A673 (cell line): ENCODE measurements around the gene URB1.

Experiments used
- CTCF ChIP-seq: fragments of 300-800, 200-600 bp; sonication (generic); conservative IDR thresholded peaks from 2 replicates; pipeline ENCODE4 v1.5.1; 2017; ENCODE audit warnings: low read depth, mild to moderate bottlenecking, antibody characterized with exemption, low read length, moderate library complexity, mixed read lengths
- EZH2 ChIP-seq: fragments of 200-600 bp; sonication (generic); IDR thresholded peaks from 2 replicates; pipeline ENCODE4 v1.6.1; 2017; ENCODE audit warnings: borderline replicate concordance, low read depth, mild to moderate bottlenecking, mixed read lengths, antibody characterized with exemption, low read length; ENCODE audit not compliant: poor library complexity, severe bottlenecking

DNA sequence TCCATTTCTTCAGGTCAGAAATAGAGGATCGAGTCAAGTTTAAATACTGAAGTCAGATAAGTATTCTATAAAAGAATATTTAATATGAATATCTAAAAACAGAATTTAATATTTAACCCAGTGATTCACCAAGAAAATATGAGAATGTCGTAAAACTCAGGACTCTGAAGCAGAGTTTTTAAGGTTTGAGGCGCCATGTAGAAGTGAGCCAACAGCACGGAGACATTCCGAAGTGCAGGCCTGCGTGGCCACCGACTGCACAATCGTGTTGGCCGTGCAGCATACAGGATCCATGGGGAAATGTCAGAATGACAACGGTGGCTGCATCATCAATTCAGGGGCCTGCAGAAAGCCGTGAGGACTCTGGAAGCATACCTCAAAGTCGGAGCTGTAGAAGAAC is 70.7 kb downstream of the URB1 start:
- TF ChIP-seq CTCF, result no peak
- TF ChIP-seq EZH2, result no peak
